Kidney epithelial cell (primary cell): ENCODE measurements around the gene VSTM5. TPM values are rescaled to one million over a fixed set of nuclear protein-coding genes. Genes with fewer than 3 reads are reported as not detected.
A peak's percentile ranks its signal among the peaks of the same experiment; 100 is the strongest.

Source experiments
- DNase-seq: peaks from one replicate; pipeline ENCODE4 v3.0.0-alpha.2; 2010; ENCODE audit warnings: low read depth
- H3K27me3 ChIP-seq: 2 replicates; pipeline ENCODE4 v1.6.0; 2011; ENCODE audit warnings: low read length; ENCODE audit not compliant: control insufficient read depth, insufficient read depth
- H3K36me3 ChIP-seq: 2 replicates; pipeline ENCODE4 v1.5.1; 2011; ENCODE audit warnings: low read length; ENCODE audit not compliant: control insufficient read depth, insufficient read depth
- H3K4me3 ChIP-seq: 2 replicates; pipeline ENCODE4 v1.5.1; 2011; ENCODE audit warnings: low read depth, mild to moderate bottlenecking, control low read depth, low read length
- total RNA-seq: library from RNA; depleted of rRNA; stranded (reverse); fragments of >200 nt; gene quantifications from 2 replicates; pipeline ENCODE4 v1.2.3, GENCODE V29; 2015
- TF ChIP-seq, protein P1 (sequence below): IDR thresholded peaks from 2 replicates; pipeline ENCODE4 v1.5.1; 2011; ENCODE audit warnings: mild to moderate bottlenecking, moderate library complexity, low read length, control low read depth, inconsistent platforms; ENCODE audit not compliant: insufficient read depth, poor library complexity, severe bottlenecking

The VSTM5 gene
- total RNA-seq, 1 donor from 2014 or later = 0.29 TPM

DNA sequence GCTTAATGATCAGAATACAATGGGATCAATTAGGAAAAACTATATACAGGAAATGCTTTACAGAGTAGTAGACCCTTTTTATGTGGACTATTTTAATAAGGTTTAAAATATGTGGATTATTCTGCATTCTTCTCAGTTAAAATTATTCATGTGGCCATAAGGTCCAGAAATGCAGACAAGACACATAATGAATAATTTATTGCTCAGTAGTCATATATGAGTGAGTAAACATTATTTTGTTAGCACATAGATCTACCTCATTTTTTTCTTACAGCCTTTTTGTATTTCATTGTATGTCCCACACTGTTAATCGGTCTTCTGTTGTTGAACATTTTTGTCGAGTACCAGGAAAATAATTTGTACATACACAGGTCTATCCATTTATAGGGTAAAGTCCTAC, 45.5 kb downstream of the VSTM5 start:
- TF ChIP-seq, protein P1, sequence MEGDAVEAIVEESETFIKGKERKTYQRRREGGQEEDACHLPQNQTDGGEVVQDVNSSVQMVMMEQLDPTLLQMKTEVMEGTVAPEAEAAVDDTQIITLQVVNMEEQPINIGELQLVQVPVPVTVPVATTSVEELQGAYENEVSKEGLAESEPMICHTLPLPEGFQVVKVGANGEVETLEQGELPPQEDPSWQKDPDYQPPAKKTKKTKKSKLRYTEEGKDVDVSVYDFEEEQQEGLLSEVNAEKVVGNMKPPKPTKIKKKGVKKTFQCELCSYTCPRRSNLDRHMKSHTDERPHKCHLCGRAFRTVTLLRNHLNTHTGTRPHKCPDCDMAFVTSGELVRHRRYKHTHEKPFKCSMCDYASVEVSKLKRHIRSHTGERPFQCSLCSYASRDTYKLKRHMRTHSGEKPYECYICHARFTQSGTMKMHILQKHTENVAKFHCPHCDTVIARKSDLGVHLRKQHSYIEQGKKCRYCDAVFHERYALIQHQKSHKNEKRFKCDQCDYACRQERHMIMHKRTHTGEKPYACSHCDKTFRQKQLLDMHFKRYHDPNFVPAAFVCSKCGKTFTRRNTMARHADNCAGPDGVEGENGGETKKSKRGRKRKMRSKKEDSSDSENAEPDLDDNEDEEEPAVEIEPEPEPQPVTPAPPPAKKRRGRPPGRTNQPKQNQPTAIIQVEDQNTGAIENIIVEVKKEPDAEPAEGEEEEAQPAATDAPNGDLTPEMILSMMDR = no peak
- no peak overlapping the region for H3K4me3 ChIP-seq
- peaks cover 2% of the 10 kb centered on the region for H3K36me3 ChIP-seq
- DNase-seq = no peak
- no peaks in the 10 kb centered on the region for H3K27me3 ChIP-seq

DNA sequence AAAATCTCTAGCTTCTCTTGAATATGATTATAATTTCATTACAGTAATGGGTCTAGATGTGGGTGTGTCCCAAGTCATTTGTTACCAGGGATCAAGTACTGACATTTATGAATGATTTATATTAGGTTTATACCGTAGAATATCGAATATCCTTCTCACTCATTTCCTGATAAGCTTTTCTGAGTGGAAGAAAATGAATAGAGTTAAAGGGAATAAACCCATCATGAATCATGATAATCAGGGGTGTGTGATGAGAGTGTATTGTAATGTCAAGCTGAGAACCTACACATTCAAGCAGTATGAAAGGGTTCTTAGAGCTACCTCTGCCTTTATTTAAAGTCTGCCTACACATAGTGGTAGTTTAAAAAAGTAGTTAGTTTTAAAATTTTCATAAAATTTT, 49.1 kb downstream of the VSTM5 start:
- Histone ChIP-seq H3K27me3 (no peaks in the 10 kb centered on the region), H3K4me3 (no peak overlapping the region), H3K36me3 (peaks cover 3% of the 10 kb centered on the region)
- TF ChIP-seq, protein P1 = no peak
- DNase-seq = no peak

DNA sequence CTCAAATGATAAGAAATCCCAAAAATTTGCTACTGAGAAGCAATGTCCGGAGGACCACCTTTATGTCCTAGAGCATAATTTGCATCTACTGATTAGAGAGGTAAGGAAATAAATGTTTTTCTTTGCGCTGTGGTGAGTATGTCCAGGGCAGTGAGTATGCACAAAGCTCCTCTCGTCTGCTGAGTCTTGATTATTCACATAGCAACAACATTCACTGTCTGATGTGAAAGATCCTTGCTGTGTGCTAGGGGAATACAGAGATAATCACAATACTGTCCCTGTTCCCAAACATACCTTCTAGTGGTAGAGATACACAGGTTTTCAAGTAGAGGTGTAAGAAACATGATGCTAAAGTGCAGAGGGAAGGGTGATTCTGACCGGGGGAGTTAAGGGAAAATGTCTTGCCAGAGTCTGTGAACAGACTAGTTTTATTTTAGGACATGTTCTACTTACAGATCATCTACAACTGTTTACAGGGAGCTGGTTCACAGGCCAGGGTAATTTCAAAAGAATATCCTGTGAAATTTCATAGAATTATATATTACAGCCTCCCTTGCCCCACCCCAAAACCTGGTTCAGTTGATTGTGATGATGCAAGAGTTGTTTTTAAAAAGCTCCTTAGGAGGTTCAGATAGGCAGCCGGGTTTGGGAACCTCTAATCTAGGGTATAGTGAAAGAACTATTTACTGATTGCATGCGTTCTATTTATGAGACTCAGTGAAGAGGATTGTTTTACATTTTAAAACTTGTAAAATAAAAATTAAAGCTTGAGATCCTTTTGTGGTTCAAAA, 53.8 kb downstream of the VSTM5 start:
- DNase-seq = no peak
- Histone ChIP-seq H3K4me3 (no peak overlapping the region), H3K27me3 (no peaks in the 10 kb centered on the region), H3K36me3 (peaks cover 4% of the 10 kb centered on the region)
- TF ChIP-seq, protein P1 = no peak

DNA sequence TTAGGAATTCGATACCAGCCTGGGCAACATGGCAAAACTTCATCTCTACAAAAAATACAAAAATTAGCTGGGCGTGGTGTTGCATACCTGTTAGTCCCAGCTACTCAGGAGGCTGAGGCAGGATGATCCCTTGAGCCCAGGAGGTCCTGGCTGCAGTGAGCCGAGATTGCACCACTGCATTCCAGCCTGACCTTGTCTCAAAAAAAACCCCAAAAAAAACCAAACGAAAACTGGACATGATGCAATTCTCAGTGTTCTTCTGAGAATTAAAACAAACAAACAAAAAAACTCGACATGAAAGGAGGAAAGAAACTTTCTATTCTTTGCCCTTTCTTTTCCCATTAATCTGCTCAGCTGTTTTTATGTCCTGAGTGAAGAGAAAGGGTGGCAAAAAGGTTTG, 58.9 kb downstream of the VSTM5 start:
- H3K36me3 ChIP-seq = peaks cover 3% of the 10 kb centered on the region
- DNase-seq = no peak
- no peak overlapping the region for H3K4me3 ChIP-seq
- TF ChIP-seq, protein P1 = no peak
- no peaks in the 10 kb centered on the region for H3K27me3 ChIP-seq

DNA sequence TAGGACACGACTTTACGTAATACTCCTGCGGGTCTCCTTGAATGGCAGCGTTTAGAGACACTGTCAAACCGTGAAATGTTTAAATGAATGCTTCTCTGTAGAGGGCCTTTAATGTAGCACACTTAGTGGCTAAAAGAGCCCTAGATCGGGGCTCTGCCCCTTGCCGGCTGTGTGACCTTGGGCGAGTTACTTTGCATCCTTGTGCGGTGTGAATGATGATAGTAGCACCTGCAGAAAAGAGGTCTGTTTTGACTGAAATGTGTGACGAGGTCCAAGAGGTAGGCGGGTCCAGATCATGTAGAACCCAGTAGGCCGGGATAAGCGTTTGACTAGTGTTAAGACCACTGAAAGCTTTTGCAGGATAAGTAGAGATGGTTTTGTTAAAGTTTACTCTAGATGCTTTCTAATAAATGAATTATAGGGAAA, 65.5 kb downstream of the VSTM5 start:
- TF ChIP-seq, protein P1 = no peak
- DNase-seq = no peak
- H3K27me3 ChIP-seq = no peaks in the 10 kb centered on the region
- peak overlapping the region; percentile 87 for H3K4me3 ChIP-seq
- H3K36me3 ChIP-seq = no peaks in the 10 kb centered on the region
